ENCODE data around the gene ZMYND11. TPM values are rescaled to one million over a fixed set of nuclear protein-coding genes. Genes with fewer than 3 reads are reported as not detected.
A peak's percentile ranks its signal among the peaks of the same experiment; 100 is the strongest.

ZMYND11 gene
- polyA plus RNA-seq, 1 of the 3 experiments (the other 2 are of a cell fraction), result 33.1 TPM

DNA sequence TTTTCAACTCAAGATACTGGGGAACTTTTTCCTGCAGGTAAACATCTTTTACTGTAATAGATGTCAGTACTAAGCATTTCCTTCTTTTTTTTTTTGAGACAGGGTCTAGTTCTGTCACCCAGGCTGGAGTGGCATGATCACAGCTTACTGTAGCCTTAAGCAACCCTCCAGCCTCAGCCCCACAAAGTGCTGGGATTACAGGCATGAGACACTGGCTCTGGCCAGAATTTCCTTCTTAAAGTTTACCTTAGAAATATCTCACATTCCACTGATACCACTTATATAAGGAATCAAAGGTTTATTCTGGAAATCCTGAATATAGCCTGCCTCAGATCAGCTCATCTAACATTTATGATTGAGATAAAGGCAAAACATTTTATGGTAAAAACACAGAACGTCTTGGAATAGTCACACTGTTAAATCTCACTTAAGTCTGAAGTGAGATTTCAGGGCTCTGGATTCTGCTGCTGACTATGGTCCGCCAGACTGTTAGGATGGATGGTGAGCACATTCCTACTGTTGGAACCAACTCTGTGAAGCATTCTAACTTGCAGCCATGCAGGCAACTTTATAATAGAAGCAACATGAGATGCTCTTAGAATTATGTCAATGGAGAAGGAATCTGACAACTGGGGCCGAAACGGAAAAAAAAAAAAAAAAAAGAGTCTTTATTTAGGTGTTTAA, 151.9 kb downstream of the ZMYND11 start:
- Histone ChIP-seq H3K36me3 (replicated peaks in 1 of 2; ENCODE audit: control insufficient read depth in 1 of 2, insufficient read depth in 2 of 2, low read length in 1 of 2) (peaks cover 17 to 58% of the 10 kb centered on the region in 2 experiments), H2AFZ (ENCODE audit: low read depth) (no peak overlapping the region), H4K20me1 (ENCODE audit: insufficient read depth) (no peaks in the 10 kb centered on the region), H3F3A (replicated peaks; ENCODE audit: insufficient read depth) (peaks cover 8% of the 10 kb centered on the region), H3K27me3 (ENCODE audit: insufficient read depth) (no peaks in the 10 kb centered on the region), H3K79me2 (ENCODE audit: insufficient read depth) (no peaks in the 10 kb centered on the region), H3K4me2 (no peak overlapping the region), H3K4me1 (ENCODE audit: control insufficient read depth in 1 of 2, insufficient read depth in 2 of 2, low read depth in 1 of 2, low read length in 1 of 2) (peaks cover 6 to 12% of the 10 kb centered on the region in 2 experiments; a peak in 1 of 4 replicates), H3K27ac (ENCODE audit: low read depth in 2 of 2, low read length in 1 of 2) (0 out of 4 replicates have a peak overlapping the region, but pooled peaks of 1 of the 2 experiments have one; percentile 5), H3K9me3 (no peaks in the 10 kb centered on the region), H3K9ac (no peak overlapping the region), H3K4me3 (ENCODE audit: low read depth in 2 of 2, low read length in 1 of 2) (no peak overlapping the region), H3K9me2 (no peaks in the 10 kb centered on the region)
- ChIA-PET POLR2A (no interaction called here), CTCF (interaction anchor here (0.7 kb wide), 1 partner anchor 20 kb away, joined by 3 read pairs; no protein-coding TSS in a partner anchor)
- TF ChIP-seq RCOR1 (IDR thresholded peaks at IDR 0.05; ENCODE audit: low read length), result no peak
- no peak for TF ChIP-seq SMC3 (IDR thresholded peaks at IDR 0.05; ENCODE audit: low read depth, low read length)
- TF ChIP-seq CHD2 (IDR thresholded peaks at IDR 0.05; ENCODE audit: low read length, partially characterized antibody), result no peak
- TF ChIP-seq FOSL2 (IDR thresholded peaks at IDR 0.05; ENCODE audit: borderline replicate concordance, low read depth), result no peak
- TF ChIP-seq, protein P1, sequence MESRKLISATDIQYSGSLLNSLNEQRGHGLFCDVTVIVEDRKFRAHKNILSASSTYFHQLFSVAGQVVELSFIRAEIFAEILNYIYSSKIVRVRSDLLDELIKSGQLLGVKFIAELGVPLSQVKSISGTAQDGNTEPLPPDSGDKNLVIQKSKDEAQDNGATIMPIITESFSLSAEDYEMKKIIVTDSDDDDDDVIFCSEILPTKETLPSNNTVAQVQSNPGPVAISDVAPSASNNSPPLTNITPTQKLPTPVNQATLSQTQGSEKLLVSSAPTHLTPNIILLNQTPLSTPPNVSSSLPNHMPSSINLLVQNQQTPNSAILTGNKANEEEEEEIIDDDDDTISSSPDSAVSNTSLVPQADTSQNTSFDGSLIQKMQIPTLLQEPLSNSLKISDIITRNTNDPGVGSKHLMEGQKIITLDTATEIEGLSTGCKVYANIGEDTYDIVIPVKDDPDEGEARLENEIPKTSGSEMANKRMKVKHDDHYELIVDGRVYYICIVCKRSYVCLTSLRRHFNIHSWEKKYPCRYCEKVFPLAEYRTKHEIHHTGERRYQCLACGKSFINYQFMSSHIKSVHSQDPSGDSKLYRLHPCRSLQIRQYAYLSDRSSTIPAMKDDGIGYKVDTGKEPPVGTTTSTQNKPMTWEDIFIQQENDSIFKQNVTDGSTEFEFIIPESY (IDR thresholded peaks at IDR 0.05; ENCODE audit: borderline replicate concordance, low read depth), result no peak
- no peak for TF ChIP-seq POLR2AphosphoS5 (IDR thresholded peaks at IDR 0.05; ENCODE audit: low read depth, low read length)
- 84% methylated on average over 4 of the region's 4 CpGs for WGBS (ENCODE audit: low lambda C conversion rate)
- DNase-seq, result no peak

DNA sequence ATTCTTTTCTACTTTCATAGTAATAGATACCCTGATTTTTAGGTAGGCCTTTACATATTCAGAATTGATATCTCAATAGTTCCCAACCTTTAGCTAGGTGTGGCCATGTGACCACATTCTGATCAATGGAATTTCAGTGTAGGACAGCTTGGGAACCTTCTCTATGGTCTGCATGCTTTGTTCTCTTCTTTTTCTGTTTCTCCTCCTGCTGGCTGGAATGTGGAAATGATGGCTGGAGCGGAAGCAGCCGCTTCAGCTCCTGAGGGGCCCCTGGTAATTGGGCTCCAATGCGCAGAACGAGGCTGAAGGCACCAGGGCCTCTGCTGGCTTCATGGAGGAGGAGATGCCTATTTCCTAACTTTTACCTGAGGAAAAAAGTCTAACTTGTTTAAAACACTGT, 152.6 kb downstream of the ZMYND11 start:
- peaks cover 2 to 12% of the 10 kb centered on the region in 2 experiments; a peak in 1 of 4 replicates for H3K4me1 ChIP-seq (ENCODE audit: control insufficient read depth in 1 of 2, insufficient read depth in 2 of 2, low read depth in 1 of 2, low read length in 1 of 2)
- no peak for DNase-seq
- peaks cover 15 to 51% of the 10 kb centered on the region in 2 experiments for H3K36me3 ChIP-seq (replicated peaks in 1 of 2; ENCODE audit: control insufficient read depth in 1 of 2, insufficient read depth in 2 of 2, low read length in 1 of 2)
- no peak overlapping the region for H3K9ac ChIP-seq
- H3K4me2 ChIP-seq, result no peak overlapping the region
- no peaks in the 10 kb centered on the region for H4K20me1 ChIP-seq (ENCODE audit: insufficient read depth)
- no peak overlapping the region for H2AFZ ChIP-seq (ENCODE audit: low read depth)
- H3K4me3 ChIP-seq (ENCODE audit: low read depth in 2 of 2, low read length in 1 of 2), result no peak overlapping the region
- no peaks in the 10 kb centered on the region for H3K9me3 ChIP-seq
- no peaks in the 10 kb centered on the region for H3K9me2 ChIP-seq
- H3K27ac ChIP-seq (ENCODE audit: low read depth in 2 of 2, low read length in 1 of 2), result no peak overlapping the region
- peaks cover 8% of the 10 kb centered on the region for H3F3A ChIP-seq (replicated peaks; ENCODE audit: insufficient read depth)
- TF ChIP-seq GABPA (IDR thresholded peaks at IDR 0.05; ENCODE audit: low read depth) (no peak), TEAD4 (IDR thresholded peaks at IDR 0.05; ENCODE audit: borderline replicate concordance, insufficient read depth) (0 out of 2 replicates have a peak, but pooled peaks have one; percentile 6)
- TF ChIP-seq, protein P2, sequence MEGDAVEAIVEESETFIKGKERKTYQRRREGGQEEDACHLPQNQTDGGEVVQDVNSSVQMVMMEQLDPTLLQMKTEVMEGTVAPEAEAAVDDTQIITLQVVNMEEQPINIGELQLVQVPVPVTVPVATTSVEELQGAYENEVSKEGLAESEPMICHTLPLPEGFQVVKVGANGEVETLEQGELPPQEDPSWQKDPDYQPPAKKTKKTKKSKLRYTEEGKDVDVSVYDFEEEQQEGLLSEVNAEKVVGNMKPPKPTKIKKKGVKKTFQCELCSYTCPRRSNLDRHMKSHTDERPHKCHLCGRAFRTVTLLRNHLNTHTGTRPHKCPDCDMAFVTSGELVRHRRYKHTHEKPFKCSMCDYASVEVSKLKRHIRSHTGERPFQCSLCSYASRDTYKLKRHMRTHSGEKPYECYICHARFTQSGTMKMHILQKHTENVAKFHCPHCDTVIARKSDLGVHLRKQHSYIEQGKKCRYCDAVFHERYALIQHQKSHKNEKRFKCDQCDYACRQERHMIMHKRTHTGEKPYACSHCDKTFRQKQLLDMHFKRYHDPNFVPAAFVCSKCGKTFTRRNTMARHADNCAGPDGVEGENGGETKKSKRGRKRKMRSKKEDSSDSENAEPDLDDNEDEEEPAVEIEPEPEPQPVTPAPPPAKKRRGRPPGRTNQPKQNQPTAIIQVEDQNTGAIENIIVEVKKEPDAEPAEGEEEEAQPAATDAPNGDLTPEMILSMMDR (IDR thresholded peaks at IDR 0.05), result peak; percentile 55
- CTCF ChIA-PET, result interaction anchor here (0.7 to 1.6 kb wide), 3 partner anchors 20 to 504 kb away, joined by 3 read pairs; no protein-coding TSS in a partner anchor
- POLR2A ChIA-PET, result no interaction called here
- H3K79me2 ChIP-seq (ENCODE audit: insufficient read depth), result no peaks in the 10 kb centered on the region
- H3K27me3 ChIP-seq (ENCODE audit: insufficient read depth), result no peaks in the 10 kb centered on the region
- 97% methylated on average over 4 of the region's 4 CpGs for WGBS (ENCODE audit: low lambda C conversion rate)

Data from SK-N-SH (cell line).